WTC11 (cell line): ENCODE measurements around the gene MYO18B. TPM values are rescaled to one million over a fixed set of nuclear protein-coding genes. Genes with fewer than 3 reads are reported as not detected.

Source experiments
- ATAC-seq: fragments of 200-7000 bp; cut with Tn5 transposase; 2 replicates; pipeline ENCODE4 v1.10.0; 2021; ENCODE audit warnings: mild to moderate bottlenecking, moderate library complexity
- CTCF ChIA-PET: fragments of 300-600 bp; sonication (Branson Sonifier 250); formaldehyde crosslinking; loops from one replicate; lab custom pipeline; 2021; ENCODE audit warnings: antibody characterized with exemption; lab: Charles Lee
- POLR2A ChIA-PET: fragments of 350-600 bp; sonication (Branson Sonifier 250); formaldehyde crosslinking; loops from one replicate; lab custom pipeline; 2021; ENCODE audit warnings: antibody characterized with exemption; lab: Charles Lee
- DNase-seq: peaks from one replicate; pipeline ENCODE4 v3.0.0; 2021; ENCODE audit warnings: low spot score
- H3K27ac Mint-ChIP-seq: 2 replicates; pipeline ENCODE4 v1.8.0; 2021; ENCODE audit warnings: mixed read lengths
- H3K27me3 Mint-ChIP-seq: 2 replicates; pipeline ENCODE4 v1.8.0; 2021; ENCODE audit warnings: low read depth, mild to moderate bottlenecking, moderate library complexity, mixed read lengths
- H3K36me3 Mint-ChIP-seq: 2 replicates; pipeline ENCODE4 v1.8.0; 2021; ENCODE audit warnings: mixed read lengths
- H3K4me1 Mint-ChIP-seq: 2 replicates; pipeline ENCODE4 v1.8.0; 2022; ENCODE audit warnings: mixed read lengths
- H3K4me3 Mint-ChIP-seq: 2 replicates; pipeline ENCODE4 v1.8.0; 2021; ENCODE audit warnings: mild to moderate bottlenecking, moderate library complexity, mixed read lengths
- H3K9me3 Mint-ChIP-seq: 2 replicates; pipeline ENCODE4 v1.8.0; 2021; ENCODE audit warnings: mixed read lengths
- AR ChIP-seq: fragments of 250-450 bp; sonication (Bioruptor Pico); IDR thresholded peaks from 2 replicates; pipeline ENCODE4 v1.9.0; 2021; ENCODE audit warnings: mild to moderate bottlenecking
- CBFB ChIP-seq: sonication (generic); formaldehyde crosslinking; IDR thresholded peaks from 2 replicates; pipeline ENCODE4 v1.8.1; 2022; ENCODE audit warnings: mild to moderate bottlenecking, low read depth, missing genetic modification reagents
- ERG ChIP-seq: fragments of 250-450 bp; sonication (Bioruptor Pico); IDR thresholded peaks from 2 replicates; pipeline ENCODE4 v1.8.0; 2021; ENCODE audit warnings: mild to moderate bottlenecking
- ESRRA ChIP-seq: sonication (generic); formaldehyde crosslinking; IDR thresholded peaks from 2 replicates; pipeline ENCODE4 v1.8.1; 2022; ENCODE audit warnings: mild to moderate bottlenecking, missing genetic modification reagents, borderline replicate concordance
- FOXP4 ChIP-seq: sonication (generic); formaldehyde crosslinking; IDR thresholded peaks from 2 replicates; pipeline ENCODE4 v1.8.0; 2022; ENCODE audit warnings: mild to moderate bottlenecking, missing genetic modification reagents
- GRHL2 ChIP-seq: fragments of 250-450 bp; sonication (Bioruptor Pico); IDR thresholded peaks from 2 replicates; pipeline ENCODE4 v1.8.0; 2022; ENCODE audit warnings: mild to moderate bottlenecking, moderate library complexity; ENCODE audit not compliant: insufficient replicate concordance, severe bottlenecking
- IRF1 ChIP-seq: sonication (generic); formaldehyde crosslinking; IDR thresholded peaks from 2 replicates; pipeline ENCODE4 v1.8.0; 2023; ENCODE audit warnings: missing genetic modification reagents
- KAT7 ChIP-seq: sonication (generic); formaldehyde crosslinking; IDR thresholded peaks from 2 replicates; pipeline ENCODE4 v1.8.1; 2023; ENCODE audit warnings: missing genetic modification reagents, mild to moderate bottlenecking, borderline replicate concordance
- OVOL2 ChIP-seq: fragments of 250-450 bp; sonication (Bioruptor Pico); IDR thresholded peaks from 2 replicates; pipeline ENCODE4 v1.9.0; 2021; ENCODE audit warnings: mild to moderate bottlenecking, borderline replicate concordance
- SMAD4 ChIP-seq: sonication (generic); formaldehyde crosslinking; IDR thresholded peaks from 2 replicates; pipeline ENCODE4 v1.8.0; 2022; ENCODE audit warnings: mild to moderate bottlenecking, missing genetic modification reagents
- SP1 ChIP-seq: sonication (generic); formaldehyde crosslinking; conservative IDR thresholded peaks from 2 replicates; pipeline ENCODE4 v1.8.1; 2022; ENCODE audit warnings: missing genetic modification reagents
- TEAD1 ChIP-seq: sonication (generic); formaldehyde crosslinking; IDR thresholded peaks from 2 replicates; pipeline ENCODE4 v1.8.0; 2022; ENCODE audit warnings: mild to moderate bottlenecking, missing genetic modification reagents
- TP53 ChIP-seq: sonication (generic); formaldehyde crosslinking; IDR thresholded peaks from 2 replicates; pipeline ENCODE4 v1.8.1; 2023; ENCODE audit warnings: mild to moderate bottlenecking, missing genetic modification reagents
- ZNF219 ChIP-seq: sonication (generic); formaldehyde crosslinking; IDR thresholded peaks from 2 replicates; pipeline ENCODE4 v1.8.0; 2023; ENCODE audit warnings: missing genetic modification reagents, mild to moderate bottlenecking, borderline replicate concordance
- ZNF425 ChIP-seq: fragments of 250-450 bp; sonication (Bioruptor Pico); conservative IDR thresholded peaks from 2 replicates; pipeline ENCODE4 v1.9.0; 2021; ENCODE audit warnings: mild to moderate bottlenecking
- ZNF671 ChIP-seq: fragments of 250-450 bp; sonication (Bioruptor Pico); IDR thresholded peaks from 2 replicates; pipeline ENCODE4 v1.8.0; 2021; ENCODE audit warnings: mild to moderate bottlenecking
- ZSCAN18 ChIP-seq: fragments of 250-450 bp; sonication (Bioruptor Pico); IDR thresholded peaks from 2 replicates; pipeline ENCODE4 v2.1.2; 2022; ENCODE audit warnings: mild to moderate bottlenecking, moderate library complexity
- total RNA-seq: library from RNA; stranded (reverse); gene quantifications from 3 replicates; pipeline ENCODE4 v1.2.3, GENCODE V29; 2021

MYO18B gene
- total RNA-seq, 1 experiment from 2014 or later = 0.96 TPM

GRCh38 chr22:25890651-25891050, 148.7 kb downstream of the MYO18B start:
- CTCF ChIA-PET = interaction anchor here (0.6 to 2.4 kb wide), 5 partner anchors 13 to 440 kb away, joined by 3 to 7 read pairs (median 6); no protein-coding TSS in a partner anchor
- no peak for TF ChIP-seq CBFB
- no peak for TF ChIP-seq KAT7 (CRISPR knock-in tag)
- no peak for TF ChIP-seq TEAD1
- no peak for TF ChIP-seq SP1 (CRISPR knock-in tag)
- no peak for TF ChIP-seq FOXP4 (CRISPR knock-in tag)
- TF ChIP-seq IRF1 (CRISPR knock-in tag) = no peak
- TF ChIP-seq TP53 = no peak
- TF ChIP-seq SMAD4 (CRISPR knock-in tag) = no peak
- no peak for TF ChIP-seq ZNF219 (CRISPR knock-in tag)
- TF ChIP-seq GRHL2 = no peak
- TF ChIP-seq ZNF425 (CRISPR knock-in tag) = no peak
- no peak for TF ChIP-seq ZSCAN18 (CRISPR knock-in tag)
- no peak for TF ChIP-seq ESRRA (CRISPR knock-in tag)
- TF ChIP-seq OVOL2 (CRISPR knock-in tag) = no peak
- no peak for TF ChIP-seq ERG (CRISPR knock-in tag)
- no peak for TF ChIP-seq ZNF671 (CRISPR knock-in tag)
- no peak for TF ChIP-seq AR
- peaks cover 4% of the 10 kb centered on the region; the same call in 1 of the 2 replicates for H3K27me3 Mint-ChIP-seq
- H3K9me3 Mint-ChIP-seq = no peaks in the 10 kb centered on the region
- no peak overlapping the region for H3K4me3 Mint-ChIP-seq
- ATAC-seq (no peak), DNase-seq (no peak)
- POLR2A ChIA-PET = no interaction called here
- H3K4me1 Mint-ChIP-seq = peaks cover 10% of the 10 kb centered on the region
- no peak overlapping the region for H3K27ac Mint-ChIP-seq
- no peaks in the 10 kb centered on the region for H3K36me3 Mint-ChIP-seq
